GM23338 (cell line): Measurements from ENCODE around the gene AMZ1. TPM values are rescaled to one million over a fixed set of nuclear protein-coding genes. Genes with fewer than 3 reads are reported as not detected.

ENCODE experiments used
- ATAC-seq: fragments of 200-7000 bp; cut with Tn5 transposase; 3 replicates; pipeline ENCODE4 v1.9.1; 2020
- DNase-seq: peaks from one replicate; pipeline ENCODE4 v3.0.0-alpha.2; 2015; ENCODE audit warnings: low spot score
- H2AFZ ChIP-seq: fragments of 200-600 bp; sonication (generic); 2 replicates; pipeline ENCODE4 v1.8.0; 2016; ENCODE audit warnings: antibody characterized with exemption, mild to moderate bottlenecking, moderate library complexity
- H3F3A ChIP-seq: fragments of 200-600 bp; sonication (generic); replicated peaks from 2 replicates; pipeline ENCODE4 v1.8.0; 2017; ENCODE audit warnings: antibody characterized with exemption, mixed run types, low read depth
- H3K27ac ChIP-seq: fragments of 200-600 bp; sonication (generic); 2 replicates; pipeline ENCODE4 v1.6.1; 2016; ENCODE audit warnings: low read depth
- H3K27me3 ChIP-seq: fragments of 200-600 bp; sonication (generic); 2 replicates; pipeline ENCODE4 v1.8.0; 2016; ENCODE audit warnings: mild to moderate bottlenecking, mixed run types, moderate library complexity; ENCODE audit not compliant: insufficient read depth
- H3K36me3 ChIP-seq: fragments of 200-600 bp; sonication (generic); 2 replicates; pipeline ENCODE4 v1.8.0; 2016; ENCODE audit warnings: mild to moderate bottlenecking; ENCODE audit not compliant: insufficient read depth
- H3K4me1 ChIP-seq: fragments of 200-600 bp; sonication (generic); 2 replicates; pipeline ENCODE4 v1.8.0; 2016; ENCODE audit warnings: mild to moderate bottlenecking, moderate library complexity; ENCODE audit not compliant: insufficient read depth
- H3K4me2 ChIP-seq: fragments of 200-600 bp; sonication (generic); 2 replicates; pipeline ENCODE4 v1.7.1; 2017; ENCODE audit warnings: mixed run types
- H3K4me3 ChIP-seq: fragments of 200-600 bp; sonication (generic); 2 replicates; pipeline ENCODE4 v1.6.1; 2016; ENCODE audit warnings: mixed run types
- H3K79me2 ChIP-seq: fragments of 200-600 bp; sonication (generic); replicated peaks from 2 replicates; pipeline ENCODE4 v1.8.0; 2017; ENCODE audit warnings: mild to moderate bottlenecking; ENCODE audit not compliant: insufficient read depth
- H3K9me2 ChIP-seq: fragments of 200-600 bp; sonication (generic); 2 replicates; pipeline ENCODE4 v1.8.0; 2017; ENCODE audit not compliant: insufficient read depth
- H4K20me1 ChIP-seq: fragments of 200-600 bp; sonication (generic); replicated peaks from 2 replicates; pipeline ENCODE4 v1.8.0; 2017; ENCODE audit warnings: mild to moderate bottlenecking; ENCODE audit not compliant: insufficient read depth
- H3K27ac Mint-ChIP-seq: 2 replicates; pipeline ENCODE4 v1.8.0; 2020; ENCODE audit warnings: inconsistent platforms, mild to moderate bottlenecking, moderate library complexity, mixed read lengths
- H3K27me3 Mint-ChIP-seq: 3 replicates; pipeline ENCODE4 v1.8.0; 2022; ENCODE audit warnings: low read depth, mild to moderate bottlenecking, moderate library complexity, mixed read lengths, inconsistent platforms; ENCODE audit not compliant: insufficient read depth, poor library complexity
- H3K36me3 Mint-ChIP-seq: 3 replicates; pipeline ENCODE4 v1.8.0; 2021; ENCODE audit warnings: low read depth, mild to moderate bottlenecking, inconsistent platforms, moderate library complexity, mixed read lengths
- H3K4me1 Mint-ChIP-seq: 3 replicates; pipeline ENCODE4 v1.8.0; 2020; ENCODE audit warnings: mild to moderate bottlenecking, inconsistent platforms, mixed read lengths
- H3K4me3 Mint-ChIP-seq: 3 replicates; pipeline ENCODE4 v1.8.0; 2021; ENCODE audit warnings: moderate library complexity, mild to moderate bottlenecking, inconsistent platforms, mixed read lengths
- H3K9me3 Mint-ChIP-seq: 3 replicates; pipeline ENCODE4 v1.8.0; 2020; ENCODE audit warnings: moderate library complexity, mild to moderate bottlenecking, inconsistent platforms, mixed read lengths
- CREB1 ChIP-seq: fragments of 250-450 bp; sonication (Bioruptor Pico); IDR thresholded peaks from 2 replicates; pipeline ENCODE4 v1.5.0; 2020; ENCODE audit warnings: low read depth, mild to moderate bottlenecking, moderate library complexity
- CTCF ChIP-seq, 2 experiments: fragments of 200-600 bp in 1 of 2; sonication (generic) in 1 of 2; conservative IDR thresholded peaks; 2 replicates each; pipeline versions ENCODE4 v1.5.1 to v1.6.1; 2016 to 2017; ENCODE audit warnings: antibody characterized with exemption in 2 of 2, low read depth in 2 of 2, mild to moderate bottlenecking in 2 of 2, moderate library complexity in 1 of 2
- ETS1 ChIP-seq: IDR thresholded peaks from 2 replicates; pipeline ENCODE4 v1.6.1; 2016; ENCODE audit warnings: antibody characterized with exemption
- EZH2 ChIP-seq: fragments of 200-600 bp; sonication (generic); IDR thresholded peaks from one replicate; pipeline ENCODE4 v1.8.0; 2017; ENCODE audit warnings: antibody characterized with exemption, mild to moderate bottlenecking, low read depth; ENCODE audit not compliant: unreplicated experiment
- EZH2phosphoT487 ChIP-seq: fragments of 200-600 bp; sonication (generic); IDR thresholded peaks from one replicate; pipeline ENCODE4 v1.8.1; 2018; ENCODE audit warnings: antibody characterized with exemption; ENCODE audit not compliant: unreplicated experiment
- JUNB ChIP-seq: IDR thresholded peaks from one replicate; pipeline ENCODE4 v1.6.1; 2016; ENCODE audit warnings: antibody characterized with exemption; ENCODE audit not compliant: unreplicated experiment
- NANOG ChIP-seq: IDR thresholded peaks from 2 replicates; pipeline ENCODE4 v1.6.1; 2016; ENCODE audit warnings: antibody characterized with exemption, borderline replicate concordance
- REST ChIP-seq: IDR thresholded peaks from one replicate; pipeline ENCODE4 v1.6.1; 2018; ENCODE audit warnings: antibody characterized with exemption; ENCODE audit not compliant: unreplicated experiment
- STAT1 ChIP-seq: IDR thresholded peaks from one replicate; pipeline ENCODE4 v1.6.1; 2016; ENCODE audit warnings: antibody characterized with exemption; ENCODE audit not compliant: unreplicated experiment
- ZNF331 ChIP-seq: fragments of 250-450 bp; sonication (Bioruptor Pico); IDR thresholded peaks from 2 replicates; pipeline ENCODE4 v1.5.0; 2020; ENCODE audit warnings: low read depth, mild to moderate bottlenecking, moderate library complexity
- ZNF462 ChIP-seq: fragments of 250-450 bp; sonication (Bioruptor Pico); IDR thresholded peaks from 2 replicates; pipeline ENCODE4 v1.5.0; 2020; ENCODE audit warnings: mild to moderate bottlenecking, moderate library complexity
- polyA plus RNA-seq: library from polyadenylated mRNA; unstranded; fragments of >200 nt; fragmentation: Nextera tagmentation; extraction: Ambion mirVana; gene quantifications from 2 replicates; pipeline ENCODE4 v1.2.1, GENCODE V29; 2016
- total RNA-seq: library from RNA; depleted of rRNA; stranded (reverse); fragments of >200 nt; shearing (Covaris generic); gene quantifications from 2 replicates; pipeline ENCODE4 v1.2.3, GENCODE V29; 2014

AMZ1 gene
- total and polyA plus RNA-seq, 2 experiments from 2014 or later: 0.73 to 4.5 TPM

GRCh38 chr7:2684501-2684900 is 3.5 kb upstream of the AMZ1 start:
- no peak for ATAC-seq
- Histone ChIP-seq H4K20me1 (no peaks in the 10 kb centered on the region), H3F3A (0 out of 2 replicates have a peak, but pooled peaks cover 9% of the 10 kb centered on the region), H3K36me3 (no peaks in the 10 kb centered on the region), H3K79me2 (no peaks in the 10 kb centered on the region), H3K4me2 (no peak overlapping the region), H3K4me3 (no peak overlapping the region), H3K27ac (no peak overlapping the region), H3K4me1 (no peaks in the 10 kb centered on the region; the same call in 1 of the 2 replicates), H2AFZ (no peak overlapping the region), H3K9me2 (no peaks in the 10 kb centered on the region), H3K27me3 (peaks cover 24% of the 10 kb centered on the region)
- Mint-ChIP-seq H3K4me3 (no peak overlapping the region), H3K9me3 (0 out of 3 replicates have a peak, but pooled peaks cover 2% of the 10 kb centered on the region), H3K4me1 (peaks cover 7% of the 10 kb centered on the region), H3K36me3 (no peaks in the 10 kb centered on the region; the same call in 2 of the 3 replicates), H3K27ac (no peak overlapping the region), H3K27me3 (peaks cover 27% of the 10 kb centered on the region)
- DNase-seq: no peak
- no peak for TF ChIP-seq ZNF462 (CRISPR knock-in tag)
- no peak for TF ChIP-seq ZNF331
- no peak for TF ChIP-seq EZH2phosphoT487
- no peak for TF ChIP-seq REST
- no peak for TF ChIP-seq EZH2
- TF ChIP-seq STAT1: no peak
- TF ChIP-seq NANOG: no peak
- no peak for TF ChIP-seq CREB1
- no peak for TF ChIP-seq ETS1
- no peak for TF ChIP-seq CTCF (conservative IDR thresholded peaks at IDR 0.05; ENCODE audit: low read depth in 2 of 2)
- no peak for TF ChIP-seq JUNB
